Gastroesophageal sphincter (tissue), 3 donors: ENCODE data around the gene SEMA3C.

Experiments used
- POLR2A ChIP-seq, 2 donors: fragments of 450-650 bp; IDR thresholded peaks; one replicate each; pipeline ENCODE4 v1.6.1; 2017; ENCODE audit warnings: antibody characterized with exemption in 2 of 2, mild to moderate bottlenecking in 2 of 2, moderate library complexity in 1 of 2
- POLR2AphosphoS5 ChIP-seq: sonication (generic); formaldehyde crosslinking; IDR thresholded peaks from one replicate; pipeline ENCODE4 v1.6.1; 2017; ENCODE audit warnings: antibody characterized with exemption
- TF ChIP-seq, protein P1 (sequence below), 4 experiments: fragments of 200-600 bp in 2 of 4; fragments of 450-650 bp in 2 of 4; sonication (generic) in 1 of 4; IDR thresholded peaks; one replicate each; pipeline ENCODE4 v1.5.1; 2017 to 2019; ENCODE audit warnings: antibody characterized with exemption in 4 of 4, mild to moderate bottlenecking in 2 of 4, moderate library complexity in 2 of 4

DNA sequence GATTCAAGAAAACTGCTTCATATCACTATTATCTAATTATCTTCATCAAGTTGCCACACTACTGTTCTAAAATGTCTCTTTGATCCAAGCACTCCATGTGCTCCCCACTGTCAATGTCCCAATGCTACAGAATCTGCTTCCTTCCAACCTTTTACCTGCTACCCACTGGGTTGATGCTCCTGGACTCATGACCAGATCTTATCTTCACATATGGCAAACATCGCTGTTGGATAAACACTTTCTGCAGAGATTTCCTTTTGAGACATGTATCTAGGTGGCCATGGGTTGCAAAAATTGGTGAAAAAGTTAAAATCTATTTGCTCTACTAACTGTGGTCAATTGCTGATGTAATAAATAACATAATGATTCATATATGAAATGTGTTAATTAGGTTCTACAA is 24.5 kb upstream of the SEMA3C start:
- TF ChIP-seq, protein P1, sequence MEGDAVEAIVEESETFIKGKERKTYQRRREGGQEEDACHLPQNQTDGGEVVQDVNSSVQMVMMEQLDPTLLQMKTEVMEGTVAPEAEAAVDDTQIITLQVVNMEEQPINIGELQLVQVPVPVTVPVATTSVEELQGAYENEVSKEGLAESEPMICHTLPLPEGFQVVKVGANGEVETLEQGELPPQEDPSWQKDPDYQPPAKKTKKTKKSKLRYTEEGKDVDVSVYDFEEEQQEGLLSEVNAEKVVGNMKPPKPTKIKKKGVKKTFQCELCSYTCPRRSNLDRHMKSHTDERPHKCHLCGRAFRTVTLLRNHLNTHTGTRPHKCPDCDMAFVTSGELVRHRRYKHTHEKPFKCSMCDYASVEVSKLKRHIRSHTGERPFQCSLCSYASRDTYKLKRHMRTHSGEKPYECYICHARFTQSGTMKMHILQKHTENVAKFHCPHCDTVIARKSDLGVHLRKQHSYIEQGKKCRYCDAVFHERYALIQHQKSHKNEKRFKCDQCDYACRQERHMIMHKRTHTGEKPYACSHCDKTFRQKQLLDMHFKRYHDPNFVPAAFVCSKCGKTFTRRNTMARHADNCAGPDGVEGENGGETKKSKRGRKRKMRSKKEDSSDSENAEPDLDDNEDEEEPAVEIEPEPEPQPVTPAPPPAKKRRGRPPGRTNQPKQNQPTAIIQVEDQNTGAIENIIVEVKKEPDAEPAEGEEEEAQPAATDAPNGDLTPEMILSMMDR (IDR thresholded peaks at IDR 0.05): no peak
- TF ChIP-seq POLR2AphosphoS5 (no peak), POLR2A (IDR thresholded peaks at IDR 0.05) (no peak)
